Ascending aorta (tissue), 2 donors: ENCODE data around the gene MAML3. TPM values are rescaled to one million over a fixed set of nuclear protein-coding genes. Genes with fewer than 3 reads are reported as not detected.

Experiments
- DNase-seq, 2 donors: peaks; one replicate each; pipeline ENCODE4 v3.0.0-alpha.2; 2019; ENCODE audit warnings: low spot score in 2 of 2
- H3K27ac ChIP-seq, 2 donors: fragments of 200-600 bp; sonication (generic); one replicate each; pipeline ENCODE4 v1.5.1; 2016 to 2017; ENCODE audit warnings: mild to moderate bottlenecking in 1 of 2
- H3K27me3 ChIP-seq: fragments of 200-600 bp; sonication (generic); one replicate; pipeline ENCODE4 v1.5.1; 2017
- H3K36me3 ChIP-seq, 2 donors: fragments of 200-600 bp; sonication (generic); one replicate each; pipeline ENCODE4 v1.5.1; 2016
- H3K4me1 ChIP-seq, 2 donors: fragments of 200-600 bp; sonication (generic); one replicate each; pipeline ENCODE4 v1.5.1; 2016 to 2017; ENCODE audit warnings: mild to moderate bottlenecking in 1 of 2
- H3K4me3 ChIP-seq, 2 donors: fragments of 200-600 bp; sonication (generic); one replicate each; pipeline ENCODE4 v1.5.1; 2016 to 2017; ENCODE audit warnings: mild to moderate bottlenecking in 1 of 2
- H3K9me3 ChIP-seq, 2 donors: fragments of 200-600 bp; sonication (generic); one replicate each; pipeline ENCODE4 v1.5.1; 2016
- CTCF ChIP-seq, 3 experiments: fragments of 200-600 bp in 2 of 3; fragments of 450-650 bp in 1 of 3; sonication (generic) in 2 of 3; IDR thresholded peaks; one replicate each; pipeline ENCODE4 v1.5.1; 2016 to 2019; ENCODE audit warnings: antibody characterized with exemption in 3 of 3, mild to moderate bottlenecking in 1 of 3, moderate library complexity in 1 of 3
- intact Hi-C: fragments of 100-400 bp; cut with DNase I; formaldehyde crosslinking; loops from one replicate; pipeline ENCODE4 v1.15.1; 2023
- total RNA-seq: library from RNA; depleted of rRNA; stranded (reverse); fragments of >200 nt; gene quantifications from one replicate; pipeline ENCODE4 v1.1.0, GENCODE V29; 2016

Gene MAML3
- total RNA-seq, 1 donor from 2014 or later, result 4.7 TPM

- no peak for DNase-seq
- no peak for TF ChIP-seq CTCF (IDR thresholded peaks at IDR 0.05)
Observed at GRCh38 chr4:140014284-140014683, 139.7 kb downstream of the MAML3 start.

GRCh38 chr4:140012688-140013486, 141.1 kb downstream of the MAML3 start:
- Histone ChIP-seq H3K4me1 (peaks cover 0 to 5% of the 10 kb centered on the region in 2 donors), H3K9me3 (peaks cover 0 to 8% of the 10 kb centered on the region in 2 donors), H3K4me3 (peak overlapping the region in 1 of 2 donors; percentile 20), H3K27me3 (no peaks in the 10 kb centered on the region), H3K27ac (no peak overlapping the region), H3K36me3 (no peaks in the 10 kb centered on the region)
- intact Hi-C loops, result loop anchor here (1.0 to 5.0 kb wide), 4 partner anchors 34 to 294 kb away; no protein-coding TSS in a partner anchor
- peak in 1 of 2 donors; percentile 75 for DNase-seq
- TF ChIP-seq CTCF (IDR thresholded peaks at IDR 0.05), result peak; percentile 34 to 53 (median 50)

More at GRCh38 chr4:140014284-140014683, 139.7 kb downstream of the MAML3 start:
- Histone ChIP-seq H3K27me3 (no peaks in the 10 kb centered on the region), H3K27ac (no peak overlapping the region), H3K9me3 (peaks cover 0 to 8% of the 10 kb centered on the region in 2 donors), H3K36me3 (no peaks in the 10 kb centered on the region), H3K4me3 (no peak overlapping the region), H3K4me1 (peaks cover 0 to 5% of the 10 kb centered on the region in 2 donors)
- intact Hi-C loops, result loop anchor here (5.0 kb wide), 1 partner anchor 293 kb away; no protein-coding TSS in a partner anchor

GRCh38 chr4:140005699-140006098, 148.3 kb downstream of the MAML3 start:
- Histone ChIP-seq H3K9me3 (no peaks in the 10 kb centered on the region), H3K27ac (no peak overlapping the region), H3K27me3 (no peaks in the 10 kb centered on the region), H3K36me3 (no peaks in the 10 kb centered on the region), H3K4me1 (no peaks in the 10 kb centered on the region), H3K4me3 (no peak overlapping the region)
- TF ChIP-seq CTCF (IDR thresholded peaks at IDR 0.05), result no peak
- intact Hi-C loops, result no loop called here
- no peak for DNase-seq

GRCh38 chr4:140004922-140005627, 148.9 kb downstream of the MAML3 start:
- Histone ChIP-seq H3K4me3 (peak overlapping the region; percentile 42 to 58), H3K9me3 (no peaks in the 10 kb centered on the region), H3K27ac (no peak overlapping the region), H3K27me3 (no peaks in the 10 kb centered on the region), H3K36me3 (no peaks in the 10 kb centered on the region), H3K4me1 (no peaks in the 10 kb centered on the region)
- intact Hi-C loops, result loop anchor here (5.0 kb wide), 1 partner anchor 48 kb away; no protein-coding TSS in a partner anchor
- DNase-seq, result no peak
- TF ChIP-seq CTCF (IDR thresholded peaks at IDR 0.05), result no peak

DNA sequence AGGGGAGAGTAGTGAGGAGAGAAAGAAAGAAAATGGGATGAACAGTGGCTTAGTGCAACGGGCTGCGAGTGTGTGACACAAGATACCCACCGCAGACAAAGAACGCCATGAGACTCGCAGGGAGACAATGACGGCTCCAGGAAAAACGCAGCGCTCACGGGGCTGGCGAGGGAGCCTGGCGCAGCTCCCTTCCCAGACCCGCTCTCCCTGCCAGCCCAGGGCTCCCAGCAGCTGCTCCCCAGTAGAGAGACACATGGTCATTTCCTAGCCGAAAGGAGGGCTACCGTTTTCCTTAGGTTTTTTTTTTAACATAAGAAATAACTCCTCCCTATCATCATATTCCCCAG, 149.5 kb downstream of the MAML3 start:
- Histone ChIP-seq H3K4me1 (no peaks in the 10 kb centered on the region), H3K9me3 (no peaks in the 10 kb centered on the region), H3K36me3 (no peaks in the 10 kb centered on the region), H3K27me3 (no peaks in the 10 kb centered on the region), H3K27ac (no peak overlapping the region), H3K4me3 (peak overlapping the region; percentile 42 to 58)
- TF ChIP-seq CTCF (IDR thresholded peaks at IDR 0.05), result no peak
- intact Hi-C loops, result loop anchor here (5.0 kb wide), 1 partner anchor 47 kb away; no protein-coding TSS in a partner anchor
- DNase-seq, result peak in 1 of 2 donors; percentile 66
